Mammary epithelial cell (primary cell): Measurements from ENCODE around the gene INSRR.

ENCODE experiments used
- CTCF ChIP-seq, 2 donors: IDR thresholded peaks in 1 of 2; conservative IDR thresholded peaks in 1 of 2; 2 replicates each; pipeline ENCODE4 v1.5.1; 2011 to 2012; ENCODE audit warnings: inconsistent platforms in 2 of 2, low read length in 2 of 2, mild to moderate bottlenecking in 2 of 2, control low read depth in 1 of 2, low read depth in 1 of 2; ENCODE audit not compliant: insufficient read depth in 1 of 2; ENCODE audit errors: extremely low read depth in 1 of 2
- EZH2 ChIP-seq: IDR thresholded peaks from 2 replicates; pipeline ENCODE4 v1.6.1; 2012; ENCODE audit warnings: low read length, inconsistent platforms, borderline replicate concordance

- TF ChIP-seq CTCF (conservative IDR thresholded peaks at IDR 0.05 in 1 of 2, IDR thresholded peaks at IDR 0.05 in 1 of 2; ENCODE audit: extremely low read depth in 1 of 2, insufficient read depth in 1 of 2, low read depth in 1 of 2, low read length in 2 of 2) (no peak), EZH2 (no peak)
Observed at GRCh38 chr1:156862584-156862983, 3.7 kb upstream of the INSRR start.
